GM19193 (cell line): ENCODE results near the gene SOD3.

Source experiments
- POLR2A ChIP-seq: IDR thresholded peaks from 4 replicates; pipeline ENCODE4 v1.6.1; 2011; ENCODE audit not compliant: insufficient read depth, insufficient read length; ENCODE audit errors: extremely low read depth

SOD3 gene, protein sequence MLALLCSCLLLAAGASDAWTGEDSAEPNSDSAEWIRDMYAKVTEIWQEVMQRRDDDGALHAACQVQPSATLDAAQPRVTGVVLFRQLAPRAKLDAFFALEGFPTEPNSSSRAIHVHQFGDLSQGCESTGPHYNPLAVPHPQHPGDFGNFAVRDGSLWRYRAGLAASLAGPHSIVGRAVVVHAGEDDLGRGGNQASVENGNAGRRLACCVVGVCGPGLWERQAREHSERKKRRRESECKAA

DNA sequence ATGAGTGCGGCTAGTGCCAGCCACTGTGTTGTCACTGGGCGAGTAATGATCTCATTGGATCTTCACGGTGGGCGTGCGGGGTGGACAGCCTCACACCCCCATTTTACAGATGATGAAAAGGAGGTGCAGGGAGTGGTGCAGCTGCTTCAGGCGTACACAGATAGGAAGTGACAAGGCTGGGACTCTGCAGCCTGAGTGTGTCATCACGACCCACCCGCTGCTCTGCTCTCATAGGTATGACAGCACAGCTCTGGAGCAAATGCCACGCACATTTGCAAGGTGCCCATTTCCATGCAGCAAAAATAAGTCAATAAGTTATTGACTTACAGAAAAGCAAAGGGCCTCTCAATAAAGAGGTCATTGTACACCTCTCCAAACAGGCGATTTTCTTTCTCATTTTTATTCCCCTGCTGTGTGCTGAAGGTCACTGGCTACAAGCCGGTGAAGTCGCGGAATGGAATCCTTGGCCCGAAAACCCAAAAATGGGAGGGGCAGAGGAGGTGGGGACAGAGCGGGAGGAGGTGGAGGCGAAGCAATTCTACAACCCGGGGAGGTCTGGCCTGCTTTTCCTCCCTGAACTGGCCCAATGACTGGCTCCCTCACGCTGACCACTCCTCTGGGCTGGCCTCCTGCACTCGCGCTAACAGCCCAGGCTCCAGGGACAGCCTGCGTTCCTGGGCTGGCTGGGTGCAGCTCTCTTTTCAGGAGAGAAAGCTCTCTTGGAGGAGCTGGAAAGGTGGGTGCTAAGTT is at the start of gene SOD3:
SOD3 (plus strand) TSS at position 658 of the 750 bp plus-strand sequence. CDS start 3,949 bp downstream, outside the sequence.
- no peak for TF ChIP-seq POLR2A

DNA sequence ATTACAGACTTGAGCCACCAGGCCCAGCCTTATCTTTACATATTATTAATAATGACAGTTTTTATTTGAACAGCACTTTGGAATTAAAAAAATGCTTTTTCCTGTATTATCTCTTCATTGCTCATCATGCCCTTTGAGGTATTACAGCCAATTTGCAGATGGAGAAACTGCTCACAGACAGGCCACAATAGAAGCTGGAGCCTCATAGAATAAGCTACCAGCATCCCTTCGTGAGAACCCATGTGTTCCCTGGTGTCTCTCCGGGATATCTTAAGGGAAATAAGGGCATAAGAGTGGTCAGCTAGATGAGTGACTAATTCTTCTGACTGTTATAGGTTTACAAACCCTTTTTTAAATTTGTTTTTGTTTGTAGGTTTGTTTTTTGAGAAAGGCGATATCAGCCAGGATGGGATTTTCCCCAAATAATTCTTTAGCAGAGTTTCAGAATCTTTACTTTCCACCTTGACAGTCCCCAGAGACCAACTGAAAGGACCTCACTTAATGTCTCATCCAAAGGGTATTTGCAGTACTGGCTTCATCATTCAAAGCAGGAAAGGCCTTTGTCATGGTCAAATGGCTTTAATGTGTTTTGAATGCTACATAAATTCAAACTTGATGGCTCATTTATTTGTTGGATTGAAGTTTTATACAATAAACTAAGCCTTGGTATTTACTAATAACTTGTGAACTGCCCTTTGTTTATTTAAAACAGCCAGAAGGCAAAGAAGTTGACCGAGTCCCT is 48.0 kb upstream of the SOD3 start:
- TF ChIP-seq POLR2A = no peak

DNA sequence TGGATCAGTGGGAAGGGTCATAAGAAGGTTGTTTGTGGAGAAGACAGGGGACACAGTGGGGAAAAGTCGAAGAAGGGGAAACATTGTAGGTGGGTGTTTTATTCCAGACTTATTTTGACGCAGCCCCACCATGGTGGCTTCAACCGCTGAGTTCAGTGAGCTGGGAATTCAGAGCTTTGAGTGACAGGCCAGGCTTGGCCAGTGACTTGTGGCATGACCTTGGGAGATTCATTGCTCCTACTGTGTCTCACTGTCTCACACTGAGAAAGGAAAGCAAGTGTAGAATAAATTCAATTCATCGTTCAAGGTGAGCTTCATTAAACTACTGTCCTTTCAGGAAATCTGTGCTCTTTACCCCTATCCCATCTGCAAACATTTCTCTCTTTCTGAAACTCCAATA is 47.4 kb upstream of the SOD3 start:
- TF ChIP-seq POLR2A = no peak

DNA sequence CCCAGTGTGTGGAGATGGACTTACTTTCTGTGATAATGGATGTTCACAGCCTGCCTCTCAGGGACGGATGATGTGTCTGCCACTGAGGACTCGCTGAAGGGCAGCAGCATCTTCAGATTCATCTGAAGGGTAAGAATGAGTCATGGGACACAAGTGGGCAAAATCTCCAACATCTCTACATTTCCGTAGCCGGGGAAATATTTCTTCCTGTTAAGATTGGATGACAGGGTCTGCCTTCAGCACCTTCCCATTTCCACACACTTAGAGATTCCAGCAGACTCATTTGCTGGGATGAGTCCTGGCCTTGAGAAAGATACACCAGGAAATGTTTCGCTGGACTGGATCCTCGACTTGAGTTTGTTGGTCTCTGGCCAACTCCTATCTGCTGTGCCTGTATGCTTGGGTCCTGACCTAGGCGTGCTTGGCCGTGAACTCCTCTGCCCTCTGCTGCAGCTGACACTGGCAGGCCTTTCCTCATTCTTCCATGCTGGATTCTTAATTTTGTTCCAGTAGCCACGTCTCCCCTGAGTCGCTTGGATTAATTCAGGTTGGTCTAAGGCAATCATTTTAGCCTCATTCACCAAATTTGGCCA is 46.5 kb upstream of the SOD3 start:
- no peak for TF ChIP-seq POLR2A

DNA sequence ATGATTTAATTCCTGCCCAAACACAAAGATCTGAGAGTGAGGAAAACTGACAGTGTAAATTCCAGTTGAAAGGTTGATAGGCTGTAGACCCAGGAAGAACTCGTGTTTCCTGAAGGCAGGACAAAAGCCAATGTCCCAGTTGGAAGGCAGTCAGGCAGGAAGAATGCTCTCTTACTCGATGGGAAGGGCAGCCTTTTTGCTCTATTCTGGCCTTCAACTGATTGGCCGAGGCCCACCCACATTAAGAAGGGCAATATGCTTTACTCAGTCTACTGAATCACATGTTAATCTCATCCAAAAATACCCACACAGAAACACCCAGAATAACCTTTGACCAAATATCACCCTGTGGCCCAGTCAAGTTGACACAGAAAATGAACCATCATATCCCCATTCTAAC is 45.3 kb upstream of the SOD3 start:
- TF ChIP-seq POLR2A = no peak

DNA sequence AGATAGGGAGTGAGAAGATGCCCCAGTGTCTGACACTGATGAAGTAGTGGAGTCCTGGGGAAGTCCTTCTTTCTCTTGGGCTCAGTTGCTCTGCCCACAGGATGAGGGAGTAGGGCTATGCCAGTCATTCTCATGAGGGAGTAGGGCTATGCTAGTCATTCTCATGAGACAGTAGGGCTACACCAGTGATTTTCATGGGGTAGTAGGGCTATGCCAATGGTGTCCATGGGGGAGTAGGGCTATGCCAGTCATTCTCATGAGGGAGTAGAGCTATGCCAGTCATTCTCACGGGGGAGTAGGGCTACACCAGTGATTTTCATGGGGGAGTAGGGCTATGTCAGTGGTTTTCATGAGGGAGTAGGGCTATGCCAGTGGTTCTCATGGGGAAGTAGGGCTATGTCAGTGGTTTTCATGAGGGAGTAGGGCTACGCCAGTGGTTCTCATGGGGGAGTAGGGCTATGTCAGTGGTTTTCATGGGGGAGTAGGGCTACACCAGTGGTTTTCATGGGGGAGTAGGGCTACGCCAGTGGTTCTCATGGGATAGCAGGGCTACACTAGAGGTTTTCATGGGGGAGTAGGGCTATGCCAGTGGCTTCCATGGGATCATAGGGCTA is 43.3 kb upstream of the SOD3 start:
- TF ChIP-seq POLR2A = no peak

DNA sequence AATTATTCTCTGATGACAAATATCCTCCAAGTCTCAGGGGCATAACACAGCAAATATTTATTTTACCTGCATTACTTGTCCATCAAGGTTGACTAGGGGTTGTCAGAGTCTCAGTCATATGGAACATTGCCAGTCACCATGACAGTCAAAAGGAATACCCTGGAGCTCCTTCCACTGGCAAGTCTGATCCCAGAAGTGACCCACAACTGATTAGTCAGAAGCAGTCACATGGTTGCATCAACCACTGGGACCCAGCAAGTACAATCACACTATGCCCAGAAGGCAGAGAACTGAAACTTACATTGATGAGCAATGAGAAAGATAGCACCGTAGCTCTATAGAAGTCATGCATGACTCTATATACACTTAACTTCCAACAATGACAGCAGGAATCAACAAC is 41.9 kb upstream of the SOD3 start:
- TF ChIP-seq POLR2A = no peak

DNA sequence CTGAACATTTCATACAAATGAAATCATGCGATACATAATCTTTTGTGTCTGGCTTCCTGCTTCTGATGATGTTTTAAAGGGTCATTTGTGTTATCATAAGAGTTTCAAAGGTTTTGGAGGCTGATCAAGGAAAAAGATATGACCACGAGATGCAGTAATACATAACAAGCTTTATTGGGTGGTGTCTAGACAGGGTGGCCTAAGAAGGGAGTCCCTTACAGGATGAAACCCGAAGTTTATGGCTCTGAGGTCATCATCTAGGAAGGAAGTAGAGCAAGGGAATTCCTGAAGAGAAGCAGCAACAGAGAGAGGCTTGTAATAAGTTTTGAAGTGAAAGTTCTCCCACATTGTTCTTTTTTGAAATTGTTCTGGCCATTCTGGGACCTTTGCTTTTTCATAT is 40.8 kb upstream of the SOD3 start:
- no peak for TF ChIP-seq POLR2A

DNA sequence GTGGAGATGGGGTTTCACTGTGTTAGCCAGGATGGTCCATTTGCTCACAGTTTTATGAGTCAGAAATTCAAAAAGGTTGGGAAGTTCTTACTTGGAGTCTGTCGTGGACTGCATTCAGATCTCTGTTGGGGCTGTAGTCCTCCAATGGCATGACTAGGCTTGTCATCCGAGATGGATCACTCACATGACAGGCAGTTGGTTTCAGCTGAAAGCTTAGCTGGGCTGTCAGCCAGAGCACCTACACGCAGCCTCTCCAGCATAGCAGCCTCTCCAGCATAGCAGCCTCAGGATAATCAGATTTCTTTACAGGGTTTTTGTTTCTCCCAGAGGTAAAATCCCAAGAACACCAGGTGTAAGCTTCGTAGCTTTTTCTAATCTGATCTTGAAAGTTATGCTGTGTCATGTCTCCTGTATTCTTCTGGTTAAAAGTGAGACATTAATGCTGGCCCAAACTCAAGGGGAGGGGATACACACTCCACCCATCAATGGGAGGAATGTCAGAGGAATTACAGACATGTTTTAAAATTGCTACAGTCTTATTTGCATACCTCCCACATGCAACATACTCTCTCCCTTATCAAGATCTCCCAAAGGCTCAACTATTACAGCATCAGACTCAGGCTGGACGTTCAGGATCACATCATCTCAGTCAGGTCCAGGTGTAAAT is 31.6 kb upstream of the SOD3 start:
- TF ChIP-seq POLR2A = no peak

DNA sequence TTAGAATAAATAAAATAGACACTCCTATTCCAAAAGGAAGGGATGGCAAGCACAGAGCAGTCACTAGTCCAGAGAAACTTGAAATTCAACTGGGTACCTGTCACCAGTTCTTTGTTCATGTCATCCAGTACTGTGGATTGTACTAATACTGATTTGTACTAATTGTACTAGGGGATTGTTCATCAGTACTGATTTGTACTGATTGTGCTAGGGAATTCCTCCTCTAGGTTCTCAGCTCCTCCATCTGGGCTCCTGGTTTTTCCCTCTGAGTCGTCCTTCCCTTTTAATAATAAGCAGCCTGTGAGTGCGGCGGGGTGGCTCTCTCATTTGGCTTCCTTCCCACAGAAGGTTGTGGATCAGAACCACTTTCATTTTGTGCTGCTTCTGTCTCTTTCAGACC is 31.0 kb upstream of the SOD3 start:
- no peak for TF ChIP-seq POLR2A

DNA sequence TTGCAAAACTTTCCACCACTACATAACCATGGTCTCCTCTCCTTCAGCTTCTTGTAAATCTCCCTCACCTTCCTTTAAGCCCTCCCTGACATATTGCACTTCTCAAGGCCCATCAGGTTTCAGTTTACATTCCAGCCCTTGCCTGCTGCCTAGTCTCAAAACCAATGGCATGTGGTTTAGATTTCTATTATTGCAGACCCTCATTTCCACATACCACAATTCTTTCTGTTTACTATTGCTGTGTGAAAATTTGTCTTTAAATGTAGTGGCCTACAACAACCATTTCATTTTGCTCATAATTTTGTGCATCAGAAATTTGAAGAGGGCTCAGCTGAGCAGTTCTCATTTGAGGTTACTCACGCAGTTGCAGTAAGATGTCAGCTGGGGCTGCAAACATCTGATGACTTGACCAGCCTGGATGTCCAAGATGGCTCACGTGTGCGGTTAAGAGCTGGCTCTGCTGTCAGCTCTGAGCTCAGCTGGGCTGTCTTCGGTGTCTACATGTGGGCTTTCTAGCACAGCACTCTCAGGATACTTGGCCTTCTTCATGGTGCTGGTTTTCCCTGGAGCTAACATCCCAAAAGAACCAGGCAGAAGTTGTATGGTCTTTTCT is 29.9 kb upstream of the SOD3 start:
- no peak for TF ChIP-seq POLR2A

DNA sequence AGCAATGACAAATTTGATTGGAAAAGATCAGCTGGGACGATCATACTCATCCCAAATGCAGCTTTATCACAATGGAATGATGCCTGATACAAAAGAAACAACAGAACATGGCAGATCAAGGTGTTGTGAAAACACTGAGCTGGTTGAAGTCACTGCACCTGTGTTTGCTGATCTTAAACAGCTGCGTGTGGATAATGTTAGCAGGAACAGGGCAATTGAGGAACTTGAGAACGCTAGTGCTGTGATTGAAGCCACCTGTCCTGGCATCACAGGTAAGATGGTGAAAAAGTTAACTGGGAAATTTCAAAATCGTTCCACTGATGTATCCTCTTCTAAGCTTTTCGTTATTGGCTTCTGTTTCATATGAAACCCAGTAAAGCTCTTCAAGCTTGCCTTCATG is 27.4 kb upstream of the SOD3 start:
- TF ChIP-seq POLR2A = no peak

DNA sequence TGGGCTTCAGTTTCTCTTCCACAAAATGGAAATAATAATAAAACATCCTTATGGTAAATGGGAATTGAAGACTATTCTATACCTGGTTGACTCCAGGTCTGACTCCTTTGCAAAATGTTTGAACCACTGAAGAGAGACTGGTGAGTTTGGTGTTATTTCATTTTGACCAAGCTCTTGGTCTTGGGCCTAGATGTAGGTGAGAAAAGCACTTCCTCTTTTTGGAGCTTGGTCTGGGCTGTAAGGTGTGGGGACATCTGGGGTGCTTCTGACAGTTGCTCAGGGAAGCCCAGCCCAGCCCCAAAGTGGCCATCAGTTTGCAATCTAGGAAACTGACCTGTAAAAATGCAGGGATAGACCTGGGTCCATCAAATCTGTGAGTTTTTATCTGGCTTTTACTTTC is 26.8 kb upstream of the SOD3 start:
- no peak for TF ChIP-seq POLR2A

DNA sequence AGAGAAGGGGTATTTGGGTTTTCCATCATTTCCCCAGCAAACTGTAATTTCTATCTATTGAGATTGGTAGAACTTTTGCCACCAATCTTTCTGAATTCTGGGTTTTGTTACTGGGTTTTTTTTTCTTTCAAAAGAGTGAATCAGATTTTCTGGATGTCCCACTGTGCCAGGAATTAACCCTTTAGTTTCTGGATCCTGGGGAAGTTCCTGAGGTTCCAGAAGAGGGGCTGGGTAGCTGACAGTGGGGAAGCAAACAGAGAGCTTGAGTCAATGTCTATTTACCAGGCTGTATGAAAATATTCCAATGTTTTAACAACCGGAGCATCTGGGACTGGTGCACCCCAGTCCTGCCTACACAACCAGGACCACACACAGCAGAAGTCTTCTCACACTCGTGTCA is 25.8 kb upstream of the SOD3 start:
- TF ChIP-seq POLR2A = no peak
